HFFc6 (cell line): Measurements from ENCODE around the gene USP12. TPM values are rescaled to one million over a fixed set of nuclear protein-coding genes. Genes with fewer than 3 reads are reported as not detected.

ENCODE experiments used
- DNase-seq: peaks from one replicate; pipeline ENCODE4 v3.0.0-alpha.2; 2018
- H3K27ac Mint-ChIP-seq: 2 replicates; pipeline ENCODE4 v1.8.0; 2020; ENCODE audit warnings: mild to moderate bottlenecking, mixed read lengths
- H3K27me3 Mint-ChIP-seq: 2 replicates; pipeline ENCODE4 v1.8.0; 2021; ENCODE audit warnings: mild to moderate bottlenecking, moderate library complexity, mixed read lengths; ENCODE audit not compliant: insufficient read depth
- H3K36me3 Mint-ChIP-seq: 2 replicates; pipeline ENCODE4 v1.8.0; 2021; ENCODE audit warnings: low read depth, mixed read lengths
- H3K4me1 Mint-ChIP-seq: 2 replicates; pipeline ENCODE4 v1.8.0; 2020; ENCODE audit warnings: low read depth, mixed read lengths
- H3K4me3 Mint-ChIP-seq: 2 replicates; pipeline ENCODE4 v1.8.0; 2020; ENCODE audit warnings: mild to moderate bottlenecking, moderate library complexity, mixed read lengths
- H3K9me3 Mint-ChIP-seq: 2 replicates; pipeline ENCODE4 v1.8.0; 2020; ENCODE audit warnings: mild to moderate bottlenecking, mixed read lengths
- CTCF ChIP-seq: fragments of 200-600 bp; sonication (generic); IDR thresholded peaks from 2 replicates; pipeline ENCODE4 v1.5.0; 2021; ENCODE audit warnings: antibody characterized with exemption, mild to moderate bottlenecking
- total RNA-seq, 6 experiments: library from RNA; stranded (reverse); fragmentation: NEBNext Ultra II Directional; extraction: Animal tissue kit (Norgen Biotek cat#: 25700); gene quantifications; 2 replicates in 1 of 6; 3 replicates in 5 of 6; pipeline ENCODE4 v1.2.3, GENCODE V29; 2021

Gene USP12
- total RNA-seq, 6 experiments from 2014 or later: 20.0 to 25.2 (median 22.7) TPM

GRCh38 chr13:27138457-27139093 is 33.0 kb downstream of the USP12 start:
- peaks cover 21% of the 10 kb centered on the region for H3K36me3 Mint-ChIP-seq
- no peak for DNase-seq
- peaks cover 9% of the 10 kb centered on the region for H3K4me1 Mint-ChIP-seq
- H3K4me3 Mint-ChIP-seq: no peak overlapping the region
- H3K27me3 Mint-ChIP-seq: no peaks in the 10 kb centered on the region
- no peak overlapping the region for H3K27ac Mint-ChIP-seq
- peaks cover 20% of the 10 kb centered on the region for H3K9me3 Mint-ChIP-seq
- TF ChIP-seq CTCF: no peak

GRCh38 chr13:27137759-27138158 is 33.9 kb downstream of the USP12 start:
- Mint-ChIP-seq H3K27ac (no peak overlapping the region), H3K4me1 (peaks cover 11% of the 10 kb centered on the region), H3K36me3 (peaks cover 16% of the 10 kb centered on the region), H3K27me3 (no peaks in the 10 kb centered on the region), H3K4me3 (no peak overlapping the region), H3K9me3 (peaks cover 12% of the 10 kb centered on the region)
- DNase-seq: no peak
- TF ChIP-seq CTCF: no peak

GRCh38 chr13:27135023-27135422 is 36.6 kb downstream of the USP12 start:
- no peak for TF ChIP-seq CTCF
- peaks cover 8% of the 10 kb centered on the region for H3K9me3 Mint-ChIP-seq
- H3K4me1 Mint-ChIP-seq: peaks cover 36% of the 10 kb centered on the region
- H3K27ac Mint-ChIP-seq: no peak overlapping the region
- H3K4me3 Mint-ChIP-seq: no peak overlapping the region
- H3K27me3 Mint-ChIP-seq: no peaks in the 10 kb centered on the region
- H3K36me3 Mint-ChIP-seq: peaks cover 28% of the 10 kb centered on the region
- DNase-seq: no peak

- no peaks in the 10 kb centered on the region for H3K27me3 Mint-ChIP-seq
- H3K4me3 Mint-ChIP-seq: no peak overlapping the region
- TF ChIP-seq CTCF: no peak
- no peak for DNase-seq
- H3K36me3 Mint-ChIP-seq: peaks cover 32% of the 10 kb centered on the region
- peaks cover 43% of the 10 kb centered on the region for H3K4me1 Mint-ChIP-seq
- H3K27ac Mint-ChIP-seq: no peak overlapping the region
- peaks cover 16% of the 10 kb centered on the region for H3K9me3 Mint-ChIP-seq
These were observed 37.7 kb downstream of the USP12 start for GRCh38 chr13:27133889-27134288.

GRCh38 chr13:27132538-27132937 is 39.1 kb downstream of the USP12 start:
- H3K9me3 Mint-ChIP-seq: peaks cover 16% of the 10 kb centered on the region
- H3K27me3 Mint-ChIP-seq: no peaks in the 10 kb centered on the region
- TF ChIP-seq CTCF: no peak
- H3K27ac Mint-ChIP-seq: no peak overlapping the region; the same call in 1 of the 2 replicates
- DNase-seq: no peak
- peaks cover 56% of the 10 kb centered on the region for H3K4me1 Mint-ChIP-seq
- no peak overlapping the region for H3K4me3 Mint-ChIP-seq
- peaks cover 32% of the 10 kb centered on the region for H3K36me3 Mint-ChIP-seq
